Prostate gland (tissue), 2 donors: ENCODE results near the gene CKB. TPM values are rescaled to one million over a fixed set of nuclear protein-coding genes. Genes with fewer than 3 reads are reported as not detected.

ENCODE experiments used
- DNase-seq: peaks from one replicate; pipeline ENCODE4 v3.0.0-alpha.2; 2019; ENCODE audit warnings: low spot score
- H3K27ac ChIP-seq, 2 donors: fragments of 200-600 bp; sonication (generic); 2 replicates each; pipeline ENCODE4 v1.5.1; 2017 to 2019
- H3K27me3 ChIP-seq: fragments of 200-600 bp; sonication (generic); replicated peaks from 2 replicates; pipeline ENCODE4 v1.5.1; 2019; ENCODE audit not compliant: insufficient read depth
- H3K36me3 ChIP-seq, 2 donors: fragments of 200-600 bp; sonication (generic); 1 replicate in 1 of 2; 2 replicates in 1 of 2; pipeline versions ENCODE4 v1.5.1 to v1.8.1; 2017 to 2019
- H3K4me1 ChIP-seq: fragments of 200-600 bp; sonication (generic); replicated peaks from 2 replicates; pipeline ENCODE4 v1.5.1; 2019
- H3K4me3 ChIP-seq, 2 donors: fragments of 200-600 bp; sonication (generic); 2 replicates each; pipeline ENCODE4 v1.5.1; 2017 to 2019
- H3K9me3 ChIP-seq: fragments of 200-600 bp; sonication (generic); 2 replicates; pipeline ENCODE4 v1.5.1; 2017
- POLR2A ChIP-seq: fragments of 450-650 bp; IDR thresholded peaks from one replicate; pipeline ENCODE4 v1.6.1; 2016; ENCODE audit warnings: antibody characterized with exemption, mild to moderate bottlenecking
- POLR2AphosphoS5 ChIP-seq: sonication (generic); formaldehyde crosslinking; IDR thresholded peaks from one replicate; pipeline ENCODE4 v1.6.1; 2017; ENCODE audit warnings: antibody characterized with exemption
- whole genome bisulfite sequencing: methylation state at CpG from one replicate; pipeline ENCODE4 v1.1.5; 2018; 5-methylcytosine and 5-hydroxymethylcytosine counted together
- intact Hi-C: fragments of 100-400 bp; cut with DNase I; formaldehyde crosslinking; loops from one replicate; pipeline ENCODE4 v1.14.2; 2022
- total RNA-seq, 2 donors: library from RNA; depleted of rRNA; stranded (reverse); fragments of >200 nt; gene quantifications; one replicate each; pipeline ENCODE4 v1.1.0, GENCODE V29; 2016
- TF ChIP-seq, protein P1 (sequence below), 4 experiments: fragments of 200-600 bp in 2 of 4; fragments of 450-650 bp in 2 of 4; sonication (generic) in 2 of 4; IDR thresholded peaks; 1 replicate in 3 of 4; 2 replicates in 1 of 4; pipeline ENCODE4 v1.5.1; 2016 to 2019; ENCODE audit warnings: antibody characterized with exemption in 4 of 4, mild to moderate bottlenecking in 2 of 4, moderate library complexity in 2 of 4

Gene CKB
- total RNA-seq, 2 donors from 2014 or later, result 1,199 to 1,838 TPM

DNA sequence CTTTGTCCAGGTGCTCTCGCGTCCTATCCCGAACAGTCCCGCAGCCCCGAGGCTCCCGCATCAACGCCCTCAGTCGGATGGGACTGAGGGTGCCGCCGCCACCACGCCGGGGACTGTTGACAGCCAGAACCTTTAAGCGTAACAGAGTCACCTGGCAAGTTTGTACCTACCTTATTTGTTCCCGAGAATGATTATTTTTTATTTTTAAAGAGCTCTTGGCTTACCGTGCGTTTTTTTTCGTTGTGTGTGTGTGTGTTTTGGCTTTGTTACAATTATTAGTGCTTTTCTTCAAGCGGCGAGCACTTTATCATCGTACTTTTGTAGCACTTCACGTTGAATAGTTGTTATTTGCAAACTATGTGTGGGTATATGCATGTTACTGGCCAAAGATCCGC, 40.6 kb upstream of the CKB start:
- peaks cover 12% of the 10 kb centered on the region for H3K4me1 ChIP-seq
- intact Hi-C loops, result loop anchor here (10.0 kb wide), 1 partner anchor 152 kb away; the partner anchor contains the start of genes XRCC3 and ZFYVE21

DNA sequence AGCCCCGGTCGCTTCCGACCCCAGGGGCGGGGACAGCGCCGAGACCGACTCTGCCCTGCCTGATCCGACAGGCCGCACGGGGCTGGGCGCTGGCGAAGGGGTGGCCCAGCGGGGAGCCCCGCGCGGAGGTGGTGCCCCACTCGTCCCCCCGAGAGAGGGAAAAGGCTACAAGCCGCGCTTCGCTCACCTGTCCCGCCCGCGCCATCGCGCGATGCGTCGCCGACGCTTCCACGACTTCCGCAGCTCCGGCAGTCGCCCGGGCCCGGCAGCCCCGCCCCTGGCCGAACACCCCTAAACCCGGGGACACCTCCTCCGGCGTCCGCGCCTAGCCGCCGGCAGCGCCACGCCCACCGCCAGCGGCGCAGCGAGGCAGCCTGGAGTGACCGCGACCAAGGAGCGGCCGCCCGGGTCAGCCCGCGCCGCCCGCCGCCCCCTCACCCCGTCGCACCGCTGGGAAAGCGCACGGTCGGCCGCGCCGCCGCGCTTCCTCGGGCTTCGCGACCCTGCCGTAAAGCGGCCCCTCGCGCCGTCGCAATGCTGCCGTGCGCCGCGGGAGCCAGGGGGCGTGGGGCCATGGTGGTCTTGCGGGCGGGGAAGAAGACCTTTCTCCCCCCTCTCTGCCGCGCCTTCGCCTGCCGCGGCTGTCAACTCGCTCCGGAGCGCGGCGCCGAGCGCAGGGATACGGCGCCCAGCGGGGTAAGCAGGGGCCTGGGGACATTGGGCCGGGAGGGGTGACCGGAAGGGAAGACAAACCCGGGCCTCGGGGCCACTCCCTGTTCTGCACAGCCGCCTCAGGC, 40.0 kb upstream of the CKB start, which contains the start of the genes BAG5 and COA8:
TSS of gene BAG5 (minus strand) at position 229 of the 797 bp plus-strand sequence. CDS start 1,493 bp downstream, outside the sequence.
TSS of gene COA8 (plus strand) at position 532 of the 797 bp plus-strand sequence. CDS start at position 574, 42 bp downstream.
- intact Hi-C loops, result loop anchor here (10.0 kb wide), 1 partner anchor 152 kb away; the partner anchor contains the start of genes XRCC3 and ZFYVE21
- Histone ChIP-seq H3K9me3 (no peaks in the 10 kb centered on the region), H3K27me3 (no peaks in the 10 kb centered on the region), H3K36me3 (no peaks in the 10 kb centered on the region), H3K27ac (peak within 1 kb of the TSS; percentile 84 to 97), H3K4me3 (peak within 1 kb of the TSS; percentile 88 to 96), H3K4me1 (peaks cover 14% of the 10 kb centered on the region)
- peak; percentile 73 for DNase-seq
- under 1% methylated on average over 55 of the region's 109 CpGs for WGBS
- TF ChIP-seq, protein P1, sequence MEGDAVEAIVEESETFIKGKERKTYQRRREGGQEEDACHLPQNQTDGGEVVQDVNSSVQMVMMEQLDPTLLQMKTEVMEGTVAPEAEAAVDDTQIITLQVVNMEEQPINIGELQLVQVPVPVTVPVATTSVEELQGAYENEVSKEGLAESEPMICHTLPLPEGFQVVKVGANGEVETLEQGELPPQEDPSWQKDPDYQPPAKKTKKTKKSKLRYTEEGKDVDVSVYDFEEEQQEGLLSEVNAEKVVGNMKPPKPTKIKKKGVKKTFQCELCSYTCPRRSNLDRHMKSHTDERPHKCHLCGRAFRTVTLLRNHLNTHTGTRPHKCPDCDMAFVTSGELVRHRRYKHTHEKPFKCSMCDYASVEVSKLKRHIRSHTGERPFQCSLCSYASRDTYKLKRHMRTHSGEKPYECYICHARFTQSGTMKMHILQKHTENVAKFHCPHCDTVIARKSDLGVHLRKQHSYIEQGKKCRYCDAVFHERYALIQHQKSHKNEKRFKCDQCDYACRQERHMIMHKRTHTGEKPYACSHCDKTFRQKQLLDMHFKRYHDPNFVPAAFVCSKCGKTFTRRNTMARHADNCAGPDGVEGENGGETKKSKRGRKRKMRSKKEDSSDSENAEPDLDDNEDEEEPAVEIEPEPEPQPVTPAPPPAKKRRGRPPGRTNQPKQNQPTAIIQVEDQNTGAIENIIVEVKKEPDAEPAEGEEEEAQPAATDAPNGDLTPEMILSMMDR (IDR thresholded peaks at IDR 0.05), result peak in 2 of 4 experiments; percentile 45 to 50
- peak; percentile 56 for TF ChIP-seq POLR2A
- TF ChIP-seq POLR2AphosphoS5, result peak; percentile 74

More for the DNA sequence above, 40.6 kb upstream of the CKB start:
- no peaks in the 10 kb centered on the region for H3K27me3 ChIP-seq
- H3K27ac ChIP-seq, result peak overlapping the region; percentile 84 to 97
- TF ChIP-seq POLR2A (no peak), POLR2AphosphoS5 (no peak)
- TF ChIP-seq, protein P1 (IDR thresholded peaks at IDR 0.05), result no peak
- no peak for DNase-seq
- no peaks in the 10 kb centered on the region for H3K36me3 ChIP-seq
- H3K9me3 ChIP-seq, result no peaks in the 10 kb centered on the region
- under 1% methylated on average over 22 of the region's 22 CpGs for WGBS
- H3K4me3 ChIP-seq, result peak overlapping the region; percentile 88 to 96

DNA sequence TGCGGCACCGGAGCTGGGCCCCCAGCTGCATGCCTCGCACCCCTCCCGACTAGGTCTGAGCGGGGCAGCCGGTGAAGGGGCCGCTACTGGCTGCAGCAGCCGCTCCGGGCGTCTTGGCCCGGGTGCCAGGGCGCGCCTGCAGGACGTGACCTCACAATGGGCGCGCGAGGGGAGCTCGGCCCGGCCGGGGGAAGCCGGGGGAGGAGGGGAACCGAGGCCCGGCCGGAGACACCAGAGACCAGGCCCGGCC, 39.5 kb upstream of the CKB start:
- TF ChIP-seq, protein P1 (IDR thresholded peaks at IDR 0.05), result no peak
- TF ChIP-seq POLR2A (no peak), POLR2AphosphoS5 (no peak)
- WGBS, result 0% methylated on average over 23 of the region's 25 CpGs
- Histone ChIP-seq H3K36me3 (no peaks in the 10 kb centered on the region), H3K4me3 (peak overlapping the region; percentile 88 to 96), H3K4me1 (peaks cover 14% of the 10 kb centered on the region), H3K9me3 (no peaks in the 10 kb centered on the region), H3K27ac (peak overlapping the region; percentile 84 to 97), H3K27me3 (no peaks in the 10 kb centered on the region)
- DNase-seq, result no peak
- intact Hi-C loops, result loop anchor here (10.0 kb wide), 1 partner anchor 153 kb away; the partner anchor contains the start of genes XRCC3 and ZFYVE21

DNA sequence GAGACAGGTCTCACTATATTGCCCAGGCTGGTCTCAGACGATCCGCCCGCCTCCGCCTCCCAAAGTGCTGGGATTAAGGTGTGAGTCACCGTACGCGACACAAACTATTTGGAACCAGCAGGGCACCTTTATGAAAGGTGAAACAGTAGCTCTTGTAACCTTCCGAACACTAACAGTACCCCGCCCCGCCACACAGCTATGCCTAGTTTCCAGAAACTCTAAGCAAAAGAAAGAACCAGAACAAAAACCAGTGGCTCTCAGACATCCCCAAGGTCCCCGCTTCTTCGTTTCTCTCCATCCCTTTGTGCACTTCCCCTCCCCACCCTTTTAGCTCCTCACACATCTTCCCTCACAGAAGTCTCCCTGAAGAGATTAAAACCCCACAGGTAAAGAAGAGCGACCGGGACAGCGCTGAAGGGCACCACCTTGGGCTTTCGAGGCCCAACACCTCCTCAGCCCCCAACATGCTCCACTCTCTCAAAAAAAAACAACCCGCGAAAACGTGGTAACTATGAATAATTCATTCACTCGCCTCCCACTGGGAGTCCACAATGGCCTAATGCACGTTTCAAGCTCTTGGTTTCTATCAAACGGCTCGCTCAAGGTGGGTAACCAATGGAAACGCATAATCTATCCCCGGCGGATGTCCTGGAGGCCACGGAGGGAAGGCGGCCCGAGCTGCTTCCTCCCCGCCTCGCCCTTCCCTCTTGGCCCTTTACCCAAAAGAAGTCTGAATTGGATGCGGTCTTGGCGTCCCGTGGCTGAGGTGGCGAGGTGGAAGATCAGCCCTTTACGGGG, 39.0 kb upstream of the CKB start:
- WGBS, result 5% methylated on average over 36 of the region's 36 CpGs

More for the DNA sequence above, 39.0 kb upstream of the CKB start:
- Histone ChIP-seq H3K4me3 (peak overlapping the region; percentile 88 to 96), H3K9me3 (no peaks in the 10 kb centered on the region), H3K27me3 (no peaks in the 10 kb centered on the region), H3K4me1 (peaks cover 14% of the 10 kb centered on the region), H3K36me3 (no peaks in the 10 kb centered on the region), H3K27ac (peak overlapping the region; percentile 84 to 97)
- intact Hi-C loops, result loop anchor here (10.0 kb wide), 1 partner anchor 153 kb away; the partner anchor contains the start of genes XRCC3 and ZFYVE21
- no peak for DNase-seq
- TF ChIP-seq POLR2AphosphoS5 (no peak), POLR2A (no peak)
- TF ChIP-seq, protein P1 (IDR thresholded peaks at IDR 0.05), result no peak
